ENCODE data around the gene SLC2A4RG.

DNA sequence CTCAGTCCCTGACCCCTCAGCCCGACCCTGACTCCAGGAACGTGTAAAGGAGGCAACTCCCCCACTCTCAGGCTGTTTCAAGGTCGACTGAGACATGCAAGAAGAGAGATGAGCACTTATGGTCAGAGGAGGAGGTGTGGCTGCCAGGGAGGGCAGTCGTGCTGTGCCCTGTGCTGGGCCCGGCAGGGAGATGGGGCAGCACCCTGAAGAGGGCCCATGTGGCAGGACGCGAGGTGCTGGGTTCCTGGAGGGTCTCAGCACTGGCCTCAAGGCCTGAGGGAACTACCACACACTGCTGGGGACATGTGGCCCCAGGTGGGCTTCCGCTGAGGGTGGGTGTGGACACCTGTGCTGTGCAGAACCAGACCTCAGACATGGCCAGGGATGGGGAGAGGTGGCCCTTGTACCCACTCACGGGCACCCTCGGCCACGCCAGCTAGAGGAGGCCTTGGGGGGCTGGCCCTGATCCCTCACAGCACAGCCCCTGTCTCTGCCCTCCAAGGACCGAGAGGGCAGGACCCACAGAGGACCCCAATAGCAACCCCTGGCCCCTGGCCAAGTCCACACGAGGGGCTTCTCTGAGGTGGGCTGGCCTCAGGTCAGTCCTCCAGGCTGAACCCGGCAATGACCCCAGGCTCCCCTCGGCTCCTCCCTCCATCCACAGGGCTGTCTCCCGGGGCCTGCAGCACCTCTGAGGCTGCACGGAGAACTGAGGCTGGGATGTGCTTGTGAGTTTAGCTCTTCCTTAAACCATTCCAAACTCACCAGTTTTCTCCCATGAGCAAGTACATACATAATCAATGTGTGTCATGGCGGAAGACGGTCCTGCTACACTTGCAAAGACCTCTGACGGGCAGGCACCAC, 8.7 kb downstream of the SLC2A4RG start:
- TF ChIP-seq CTCF (IDR thresholded peaks at IDR 0.05) (no peak), POLR2A (IDR thresholded peaks at IDR 0.05) (no peak)

All from adrenal gland (tissue), 5 donors.